Non-pigmented ciliary epithelial cell (primary cell): ENCODE measurements around the gene ERC2.

Source experiments
- DNase-seq: peaks from one replicate; pipeline ENCODE4 v3.0.0-alpha.2; 2010; ENCODE audit warnings: low read depth

ERC2 gene

DNA sequence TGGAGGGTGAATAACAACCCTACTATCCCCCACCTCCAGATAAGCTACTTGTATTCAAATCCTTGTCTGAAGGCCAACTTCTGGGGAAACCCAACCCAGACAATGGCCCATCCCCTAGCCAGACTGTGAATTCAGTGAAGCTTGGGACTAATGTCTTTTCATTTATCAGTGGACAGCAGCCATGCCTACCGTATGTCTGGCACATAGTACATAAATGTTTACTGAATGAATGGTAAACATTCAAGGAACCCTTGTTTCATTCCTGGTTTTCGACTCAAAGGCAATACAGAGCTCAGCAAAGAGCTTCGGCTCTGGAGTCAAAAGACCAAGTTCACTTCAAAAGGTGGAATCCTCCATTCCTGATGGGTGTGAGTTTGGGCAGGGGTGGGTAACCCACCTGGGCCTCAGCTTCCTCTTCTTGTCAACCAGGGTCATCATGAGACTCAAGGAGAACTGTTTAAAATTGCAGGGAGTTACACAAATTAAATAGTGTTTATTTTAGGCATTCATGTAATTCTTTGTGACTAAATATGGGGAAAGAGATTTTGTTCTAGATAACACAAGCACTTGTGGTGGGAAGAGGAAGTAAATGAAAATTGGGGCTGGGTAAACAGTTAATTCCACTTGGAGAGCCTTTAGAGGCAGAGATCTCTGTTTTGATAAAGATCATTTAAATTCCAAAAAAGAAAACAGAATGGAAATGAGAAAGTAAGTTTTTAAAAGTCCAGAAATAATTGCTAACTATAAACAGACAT is 677.5 kb downstream of the ERC2 start:
- DNase-seq: no peak

DNA sequence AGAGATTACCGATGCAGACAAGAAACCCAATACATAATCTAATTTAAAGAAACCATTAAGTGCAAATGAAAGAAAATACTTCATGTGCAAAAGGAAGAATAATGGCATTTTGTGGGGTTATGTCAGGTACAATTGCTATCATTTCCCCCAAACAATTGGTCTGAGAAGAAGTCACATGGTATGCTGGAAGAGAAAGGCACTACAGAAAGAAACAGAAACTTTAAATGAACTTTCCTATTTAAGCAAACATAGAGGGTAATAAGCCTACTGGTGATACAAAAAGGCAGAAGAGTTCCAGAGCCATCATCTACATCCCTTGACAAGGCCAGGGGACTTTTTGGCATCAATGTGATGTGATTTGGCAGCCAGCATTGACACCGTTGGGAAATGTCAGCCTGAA is 678.8 kb downstream of the ERC2 start:
- DNase-seq: no peak

DNA sequence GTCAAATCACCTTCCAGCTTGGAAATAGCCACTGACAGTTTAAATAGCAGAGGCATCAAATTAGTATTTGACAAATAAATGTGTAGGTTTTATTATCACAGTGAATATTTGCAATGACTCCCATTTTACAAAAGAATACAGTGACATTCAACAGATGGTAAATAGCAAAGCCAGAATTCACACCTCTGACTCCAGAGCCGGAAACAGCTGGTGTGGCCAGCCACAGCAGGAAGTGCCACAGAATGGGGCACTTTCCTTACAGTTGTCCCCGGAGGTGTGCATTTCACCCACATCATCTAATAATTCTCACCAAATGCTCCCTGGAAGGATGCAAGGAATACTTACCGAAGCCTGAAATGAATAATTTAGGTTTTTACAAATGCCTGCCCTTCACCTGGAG is 685.5 kb downstream of the ERC2 start:
- DNase-seq: no peak

DNA sequence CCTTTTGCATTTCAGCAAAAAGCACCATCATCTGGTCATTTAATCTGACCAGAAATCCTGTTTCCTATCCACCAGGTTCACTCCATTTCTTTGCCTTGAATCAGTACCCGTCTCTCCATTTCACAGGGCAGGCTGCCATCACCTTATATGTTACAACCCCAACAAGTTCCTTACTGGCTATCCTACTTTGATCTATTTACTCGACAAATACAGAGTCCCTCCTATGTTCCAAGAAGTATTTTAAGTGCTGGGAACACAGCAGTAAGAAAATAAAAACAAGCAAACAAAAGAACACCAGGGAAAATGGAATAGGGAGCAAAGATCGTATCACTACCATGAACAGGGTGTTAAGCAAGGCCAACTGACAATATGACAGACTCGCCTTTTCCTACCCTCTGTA is 685.9 kb downstream of the ERC2 start:
- DNase-seq: no peak

DNA sequence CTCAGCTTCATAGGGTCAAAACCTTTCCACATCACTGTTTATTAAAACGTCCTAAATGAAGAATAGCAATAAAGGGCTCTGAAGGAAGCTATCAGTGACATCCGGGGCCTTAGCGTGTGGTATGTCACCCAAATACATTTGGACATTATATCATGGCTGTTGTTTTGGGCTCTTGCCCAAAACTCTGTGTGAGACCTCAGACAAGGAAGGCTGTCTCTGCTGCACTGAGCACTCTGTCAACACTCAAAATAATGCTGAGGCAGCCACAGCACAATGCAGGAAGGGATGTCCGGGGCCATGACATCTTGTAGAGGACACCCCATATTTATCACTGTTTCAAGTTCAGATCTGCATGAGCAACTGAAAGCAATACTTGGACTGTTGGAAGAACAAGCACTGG is 687.4 kb downstream of the ERC2 start:
- DNase-seq: no peak

DNA sequence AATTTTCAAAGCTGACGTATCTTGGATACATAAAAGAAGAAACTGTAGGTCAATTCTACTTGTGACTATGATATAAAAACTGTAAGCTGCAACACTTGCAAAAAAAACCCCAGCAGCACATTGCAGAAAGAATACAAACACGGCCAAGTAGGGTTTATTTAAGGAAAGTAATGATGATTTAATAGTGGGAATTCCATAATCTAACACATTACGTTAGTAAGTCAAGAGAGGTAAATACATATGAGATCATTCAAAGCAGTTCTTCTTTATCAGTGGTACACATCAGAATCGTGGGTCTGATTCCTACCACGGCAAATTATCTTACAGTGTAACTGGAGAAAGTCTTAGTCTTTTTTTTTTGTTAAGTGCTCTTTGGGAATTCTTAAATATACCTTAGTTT is 688.7 kb downstream of the ERC2 start:
- DNase-seq: no peak

DNA sequence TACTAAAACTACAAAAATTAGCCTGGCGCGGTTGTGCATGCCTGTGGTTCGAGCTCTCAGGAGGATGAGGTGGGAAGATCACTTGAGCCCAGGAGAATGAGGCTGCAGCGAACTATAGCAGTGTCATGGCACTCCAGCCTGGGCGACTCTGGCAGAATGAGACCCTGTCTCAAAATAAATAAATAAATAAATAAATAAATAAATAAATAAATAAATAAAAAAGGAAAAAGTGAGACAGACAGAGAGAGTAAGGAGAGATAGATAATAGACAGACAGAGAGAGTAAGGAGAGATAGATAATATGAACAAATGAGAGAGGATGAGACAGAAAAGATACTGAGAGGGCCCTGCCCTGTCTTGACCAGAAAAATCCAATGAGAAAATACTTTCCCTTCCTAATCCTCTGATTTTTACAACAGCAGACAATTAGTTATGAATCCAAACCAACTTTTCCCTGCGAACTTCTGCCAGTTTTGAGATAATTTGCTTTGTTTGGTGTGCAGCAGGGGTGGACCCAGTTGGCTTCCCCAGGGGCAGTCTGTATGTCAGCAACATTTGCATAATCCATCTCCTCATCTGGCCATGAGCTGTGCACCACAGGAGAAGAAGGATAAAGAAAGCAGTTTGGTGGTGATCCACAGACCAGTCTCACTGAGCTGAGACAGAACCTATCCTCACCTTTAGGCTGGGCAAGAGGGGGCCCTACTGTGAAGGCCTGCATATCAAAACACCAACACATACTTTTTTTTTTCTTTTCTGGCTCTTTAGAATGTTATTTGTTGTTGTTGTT is 692.7 kb downstream of the ERC2 start:
- no peak for DNase-seq

DNA sequence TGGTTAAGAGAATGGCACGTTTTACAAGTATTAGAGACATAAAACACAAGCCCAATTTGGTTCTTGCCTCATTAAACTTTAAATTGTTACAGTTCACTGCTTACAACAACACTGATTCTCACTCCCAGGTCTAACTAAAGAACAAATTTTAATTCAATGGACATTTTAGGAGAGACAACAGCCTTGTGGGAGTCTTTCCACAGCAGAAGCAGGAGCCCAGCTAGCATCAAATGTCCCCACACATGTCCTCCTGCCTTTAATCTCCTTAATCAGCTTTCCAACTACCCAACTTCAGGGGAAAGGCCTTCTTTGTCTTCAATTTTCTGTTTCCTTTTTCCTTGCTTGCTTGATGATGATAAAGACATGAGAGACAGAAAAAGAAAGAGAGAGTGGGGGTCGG is 693.4 kb downstream of the ERC2 start:
- DNase-seq: no peak

DNA sequence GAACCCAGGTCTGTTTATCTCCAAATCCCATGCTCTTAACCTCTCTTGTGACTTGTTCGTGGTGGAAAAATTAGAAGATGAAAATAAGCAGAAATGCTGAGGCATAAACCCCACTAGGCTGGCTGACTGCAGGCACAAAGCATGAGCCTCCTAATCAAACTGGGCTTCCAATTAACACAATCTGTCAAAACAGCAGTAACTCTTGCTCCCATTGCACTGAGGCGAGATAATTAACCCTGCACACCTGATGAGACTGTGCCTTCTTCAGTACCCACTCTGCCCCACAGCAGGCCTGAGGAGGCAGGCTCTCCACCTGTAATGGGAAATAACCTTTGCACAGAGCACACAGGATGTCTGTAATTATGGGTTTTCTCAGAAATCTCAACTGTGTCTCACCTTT is 696.8 kb downstream of the ERC2 start:
- no peak for DNase-seq

DNA sequence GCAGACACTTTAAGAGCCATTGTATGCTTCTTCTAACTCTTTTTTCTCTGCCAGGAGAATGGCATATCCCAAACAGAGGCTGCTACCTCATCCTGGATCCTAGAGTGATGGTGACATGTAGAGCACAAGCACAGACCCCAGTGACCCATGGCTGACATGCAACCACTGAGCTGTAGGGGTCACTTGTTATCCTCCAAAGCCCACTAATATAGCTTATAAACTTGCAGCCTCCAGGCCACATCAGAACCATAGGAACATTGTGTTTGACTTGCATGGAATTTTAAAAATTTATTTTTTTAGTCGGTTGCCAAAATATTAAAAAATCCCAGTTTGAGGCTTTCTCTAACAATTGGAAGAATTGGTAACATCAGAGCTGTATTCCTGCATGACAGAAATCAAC is 698.2 kb downstream of the ERC2 start:
- no peak for DNase-seq

DNA sequence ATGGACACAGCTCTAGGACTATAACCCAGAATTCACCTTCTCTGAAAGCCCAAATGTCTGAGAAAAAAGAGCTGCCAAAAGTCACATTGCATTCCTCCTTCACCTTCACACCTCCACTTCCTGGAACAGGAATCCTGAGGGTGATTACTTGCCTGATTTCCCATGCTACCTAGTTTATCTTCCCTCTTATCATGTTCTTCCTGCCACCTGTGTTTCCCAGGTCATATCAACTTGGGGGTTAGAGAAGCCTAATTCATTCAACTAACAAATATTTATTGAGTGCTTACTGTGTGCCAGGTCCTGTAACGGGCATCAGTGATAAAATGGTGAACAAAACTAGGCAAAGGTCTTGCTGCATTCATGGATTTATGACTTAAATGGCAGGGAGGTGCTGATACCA is 701.5 kb downstream of the ERC2 start:
- DNase-seq: no peak

DNA sequence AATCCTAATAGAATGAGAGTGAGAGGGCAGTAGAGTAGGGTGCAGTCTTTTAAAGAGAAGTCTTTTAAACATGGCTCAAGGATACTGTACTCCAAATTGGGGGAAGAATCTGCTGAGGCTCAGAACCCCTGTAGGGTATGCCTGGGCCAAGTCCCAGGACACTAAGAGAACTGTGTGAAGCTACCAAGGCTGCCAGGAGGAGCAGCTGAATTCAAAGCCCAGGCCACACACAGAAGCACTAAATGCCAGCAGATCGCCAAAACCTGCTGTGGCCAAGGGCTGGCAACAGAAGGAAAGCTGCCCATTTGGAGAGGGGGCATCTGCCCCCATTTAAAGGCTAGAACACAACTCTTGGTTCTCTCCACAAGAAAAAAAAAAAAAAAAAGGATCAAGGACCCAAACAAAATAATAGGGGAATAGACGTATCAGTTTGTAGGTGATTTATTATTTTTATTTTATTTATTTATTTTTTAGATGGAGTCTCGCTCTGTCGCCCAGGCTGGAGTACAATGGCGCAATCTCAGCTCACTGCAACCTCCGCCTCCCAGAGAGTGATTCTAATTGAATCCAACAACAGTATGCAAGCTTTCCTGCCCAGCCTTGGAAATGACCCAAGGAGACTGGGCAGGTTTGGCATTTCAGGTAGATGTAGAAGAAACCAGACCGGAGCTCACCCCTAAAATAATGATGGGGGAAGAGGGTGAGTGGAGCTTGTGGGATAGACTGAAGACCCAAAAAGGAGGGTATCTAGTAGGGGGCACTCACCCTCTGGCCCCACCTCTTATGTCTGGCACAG is 702.2 kb downstream of the ERC2 start:
- no peak for DNase-seq

DNA sequence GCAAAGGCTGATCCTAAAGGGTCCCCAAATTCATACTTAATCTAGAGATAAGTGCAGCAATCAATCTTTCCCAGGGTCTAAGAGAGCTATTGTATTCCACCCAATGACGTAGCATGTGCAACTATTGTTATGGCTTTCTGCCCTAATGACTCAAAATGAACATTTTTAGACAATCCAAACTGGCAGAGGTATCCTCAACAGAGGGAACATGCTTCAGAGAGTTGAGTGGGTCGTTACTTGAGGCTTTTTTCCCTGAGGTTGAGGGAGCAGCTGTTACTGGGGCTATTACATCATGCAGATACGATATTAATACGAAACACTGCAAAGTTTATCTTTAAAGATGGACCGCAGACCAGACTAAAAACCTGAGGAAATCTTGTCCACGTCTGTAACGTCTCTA is 702.9 kb downstream of the ERC2 start:
- DNase-seq: no peak

DNA sequence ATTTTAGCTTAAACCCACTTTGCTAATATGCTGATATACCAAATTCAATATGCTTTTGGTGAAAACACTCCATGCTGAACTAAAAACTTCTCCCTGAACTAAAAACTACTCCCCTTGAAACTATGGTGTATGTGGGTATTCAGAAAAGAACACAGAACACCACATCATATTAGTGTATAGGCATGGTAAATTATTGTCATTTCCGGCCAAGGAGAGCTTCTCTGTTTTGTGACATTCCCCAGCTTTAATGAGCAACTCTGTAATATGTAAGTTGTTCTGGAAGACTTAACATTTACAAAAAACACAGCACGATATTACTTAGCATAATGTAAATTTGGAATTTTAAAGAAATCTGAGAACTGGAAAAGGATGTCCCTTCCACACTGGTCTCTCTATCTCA is 711.3 kb downstream of the ERC2 start:
- no peak for DNase-seq

DNA sequence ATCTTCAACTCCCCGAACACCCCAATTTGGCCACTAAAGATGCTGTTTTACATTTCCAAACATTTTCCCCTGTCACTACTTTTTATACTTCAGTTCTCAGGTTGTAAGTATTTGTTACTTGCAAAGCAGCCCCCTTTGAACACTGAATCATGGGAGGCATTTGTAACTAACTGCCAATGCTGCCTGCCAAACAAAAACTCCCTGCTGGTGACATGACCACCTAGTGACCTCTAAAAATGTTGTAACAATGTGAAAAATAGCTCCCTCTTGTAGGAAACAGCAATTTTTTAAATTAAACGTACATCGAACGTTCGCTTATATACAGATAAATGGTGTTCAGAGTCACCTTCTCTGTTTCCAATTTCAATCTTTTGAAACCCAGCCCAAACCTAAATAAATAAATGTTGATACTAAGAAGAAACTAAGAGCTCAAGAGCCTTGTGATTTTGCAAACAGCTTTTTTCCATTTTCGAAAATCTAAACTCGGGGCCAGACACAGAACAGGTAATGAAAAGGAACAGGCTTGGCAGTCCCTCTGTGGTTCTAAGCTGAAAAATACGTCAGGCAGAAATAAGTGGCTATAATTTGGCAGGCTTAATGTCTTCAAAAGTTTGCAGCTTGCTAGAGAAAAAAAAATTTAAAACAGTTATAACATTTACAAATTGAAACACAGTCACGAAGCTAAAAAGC is 712.6 kb downstream of the ERC2 start:
- no peak for DNase-seq

DNA sequence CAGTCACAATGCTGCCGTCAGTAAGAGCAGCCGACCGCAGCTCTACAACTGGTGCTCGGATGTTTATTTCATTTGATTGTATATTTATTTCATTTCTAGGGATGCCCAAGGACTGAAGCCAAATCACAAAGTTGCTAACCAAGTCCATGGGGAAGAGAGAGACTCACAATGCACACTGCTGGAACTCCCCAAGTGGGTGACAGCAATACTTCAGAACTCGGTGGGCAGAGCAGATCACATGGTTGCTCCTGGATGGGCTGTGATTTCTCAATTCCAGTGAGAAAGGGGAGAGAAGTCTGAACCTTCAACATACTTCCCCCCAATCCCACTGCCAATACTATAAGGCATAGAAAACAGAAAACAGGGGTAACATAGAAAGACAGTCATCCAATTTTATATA is 715.4 kb downstream of the ERC2 start:
- no peak for DNase-seq

DNA sequence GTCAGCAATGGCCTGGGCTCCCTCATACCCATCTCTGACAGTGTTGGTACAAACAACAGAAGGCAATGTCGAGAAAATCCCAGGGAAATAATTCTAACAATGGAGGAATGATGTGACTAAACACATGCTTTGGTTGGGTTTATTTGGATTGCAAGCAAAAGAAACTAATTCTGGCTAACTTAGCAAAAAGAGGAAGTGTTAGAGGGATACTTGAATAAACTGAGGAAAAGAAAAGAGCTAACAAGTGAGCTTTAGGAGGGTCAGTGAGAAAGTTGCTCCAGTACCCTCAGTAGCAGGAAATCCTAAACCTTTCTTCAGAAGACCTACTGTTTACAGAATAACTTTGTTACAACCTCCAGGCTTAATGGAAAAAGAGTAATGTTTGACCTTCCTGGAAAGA is 716.5 kb downstream of the ERC2 start:
- DNase-seq: no peak

DNA sequence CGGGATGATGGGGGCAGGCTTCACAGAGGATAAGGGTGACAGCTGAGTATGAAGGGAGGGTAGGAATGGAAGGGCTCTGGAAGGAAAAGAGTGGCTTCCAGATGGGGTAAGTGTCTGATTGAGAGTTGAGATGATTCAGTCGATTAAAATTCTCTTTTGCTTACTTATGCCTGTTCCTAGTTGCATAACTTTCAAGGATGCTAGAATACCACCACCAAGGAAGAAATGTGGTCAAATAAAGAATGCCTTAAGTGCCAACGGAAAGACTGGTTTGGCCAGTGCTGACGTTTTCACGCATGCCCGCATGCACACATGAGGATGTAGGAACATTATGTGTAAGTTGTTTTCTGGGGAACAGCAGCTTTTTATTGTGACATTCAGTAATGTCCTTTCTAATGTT is 717.7 kb downstream of the ERC2 start:
- peak; percentile 76 for DNase-seq

DNA sequence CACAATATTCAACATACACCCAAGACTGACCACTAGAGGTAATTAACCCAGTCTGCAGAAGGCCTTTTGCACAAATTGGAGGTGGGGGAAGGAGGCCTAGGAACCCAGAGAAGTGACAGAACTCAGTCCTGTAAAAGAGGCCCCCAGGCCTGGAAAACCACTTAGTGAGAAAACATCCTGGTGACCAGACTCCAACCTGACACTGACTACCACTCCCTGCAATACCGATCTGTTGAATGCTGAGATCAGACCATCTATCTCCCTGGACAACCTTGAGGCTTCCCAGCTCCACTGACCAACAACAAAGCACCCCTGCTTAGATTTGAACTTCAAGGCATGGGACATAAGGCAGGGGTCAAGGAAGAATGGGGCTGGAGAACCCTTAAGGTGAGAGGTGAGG is 719.2 kb downstream of the ERC2 start:
- no peak for DNase-seq

DNA sequence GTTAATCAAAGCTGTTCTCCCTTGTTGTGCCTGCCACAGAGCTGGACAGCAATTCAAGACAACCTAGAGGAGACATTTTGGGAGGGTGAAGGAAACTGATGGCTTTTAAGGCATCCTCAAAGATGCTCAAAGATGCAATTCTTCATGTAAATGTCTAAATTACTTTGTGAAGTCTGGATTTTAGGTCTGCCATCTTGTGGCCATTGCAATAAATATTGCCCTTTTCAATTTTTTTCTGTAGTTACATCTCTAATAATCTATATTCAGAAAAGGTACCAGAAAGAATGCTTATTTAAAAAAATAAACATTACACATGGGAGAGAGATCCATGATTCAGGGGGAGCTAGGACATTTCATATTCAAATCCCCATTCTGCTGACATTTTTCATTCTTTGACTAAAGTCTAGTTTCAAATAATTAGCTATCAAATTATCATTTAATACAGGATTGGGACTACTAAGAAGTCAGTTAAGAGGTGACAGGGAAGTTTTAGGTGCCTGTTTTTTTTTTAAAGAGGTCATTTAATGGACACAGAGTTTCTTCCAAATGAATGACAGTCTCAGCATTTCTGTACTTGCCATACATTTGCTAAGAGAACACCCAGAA is 721.4 kb downstream of the ERC2 start:
- no peak for DNase-seq

DNA sequence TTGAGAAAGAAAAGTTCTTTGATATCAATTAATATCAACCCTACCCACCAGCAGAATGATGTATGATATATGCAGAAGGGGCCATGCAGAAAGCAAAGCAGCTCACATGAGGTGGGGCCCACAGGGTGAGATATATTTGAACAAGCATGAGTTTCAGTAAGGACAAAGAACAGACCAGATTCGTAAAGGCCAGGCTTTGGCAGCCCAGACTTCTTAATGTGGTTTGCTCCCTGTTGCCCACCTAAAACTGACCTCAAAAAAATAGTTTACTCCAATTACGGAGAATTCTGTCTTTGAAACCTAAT is 725.5 kb downstream of the ERC2 start:
- no peak for DNase-seq
